Stimulated activated CD8-positive, alpha-beta memory T cell treated with anti-CD3 and anti-CD28 coated beads, Interleukin-4, amount 100 ng/mL, for 48 hours (primary cell): Measurements from ENCODE around the gene PCDHA12.
"Not testable (repeated sequence)": the region's sequence is repeated elsewhere in the genome, so short reads cannot be mapped to it uniquely, and the experiment has no call there.

Source experiments
- DNase-seq: peaks from one replicate; pipeline ENCODE4 v3.0.0-alpha.2; 2020

Gene PCDHA12

GRCh38 chr5:140857177-140857986 is 17.7 kb upstream of the PCDHA12 start:
- no peak for DNase-seq

DNA sequence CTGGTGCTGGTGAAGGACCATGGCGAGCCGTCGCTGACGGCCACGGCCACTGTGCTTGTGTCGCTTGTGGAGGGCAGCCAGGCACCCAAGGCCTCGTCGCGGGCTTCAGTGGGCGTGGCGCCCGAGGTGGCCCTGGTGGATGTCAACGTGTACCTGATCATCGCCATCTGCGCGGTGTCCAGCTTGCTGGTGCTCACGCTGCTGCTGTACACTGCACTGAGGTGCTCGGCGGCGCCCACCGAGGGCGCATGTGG is 17.2 kb upstream of the PCDHA12 start:
- no peak for DNase-seq

GRCh38 chr5:140862441-140863295 is 12.4 kb upstream of the PCDHA12 start:
- no peak for DNase-seq

- DNase-seq, result no peak
Measured at GRCh38 chr5:140868721-140869554, 6.2 kb upstream of the PCDHA12 start, which contains the start of gene PCDHA11. TSS of gene PCDHA11 (plus strand) at chr5:140868957. CDS start at chr5:140869104, 147 bp downstream.

DNA sequence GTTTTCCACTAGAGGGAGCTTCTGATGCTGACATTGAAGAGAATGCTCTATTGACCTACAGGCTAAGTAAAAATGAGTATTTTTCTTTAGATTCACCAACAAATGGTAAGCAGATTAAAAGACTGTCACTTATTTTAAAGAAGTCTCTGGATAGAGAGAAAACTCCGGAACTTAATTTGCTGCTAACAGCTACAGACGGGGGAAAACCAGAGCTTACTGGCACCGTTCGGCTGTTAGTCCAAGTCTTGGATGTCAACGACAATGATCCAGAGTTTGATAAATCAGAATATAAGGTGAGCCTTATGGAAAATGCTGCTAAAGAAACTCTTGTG is 5.6 kb upstream of the PCDHA12 start:
- DNase-seq, result no peak

DNA sequence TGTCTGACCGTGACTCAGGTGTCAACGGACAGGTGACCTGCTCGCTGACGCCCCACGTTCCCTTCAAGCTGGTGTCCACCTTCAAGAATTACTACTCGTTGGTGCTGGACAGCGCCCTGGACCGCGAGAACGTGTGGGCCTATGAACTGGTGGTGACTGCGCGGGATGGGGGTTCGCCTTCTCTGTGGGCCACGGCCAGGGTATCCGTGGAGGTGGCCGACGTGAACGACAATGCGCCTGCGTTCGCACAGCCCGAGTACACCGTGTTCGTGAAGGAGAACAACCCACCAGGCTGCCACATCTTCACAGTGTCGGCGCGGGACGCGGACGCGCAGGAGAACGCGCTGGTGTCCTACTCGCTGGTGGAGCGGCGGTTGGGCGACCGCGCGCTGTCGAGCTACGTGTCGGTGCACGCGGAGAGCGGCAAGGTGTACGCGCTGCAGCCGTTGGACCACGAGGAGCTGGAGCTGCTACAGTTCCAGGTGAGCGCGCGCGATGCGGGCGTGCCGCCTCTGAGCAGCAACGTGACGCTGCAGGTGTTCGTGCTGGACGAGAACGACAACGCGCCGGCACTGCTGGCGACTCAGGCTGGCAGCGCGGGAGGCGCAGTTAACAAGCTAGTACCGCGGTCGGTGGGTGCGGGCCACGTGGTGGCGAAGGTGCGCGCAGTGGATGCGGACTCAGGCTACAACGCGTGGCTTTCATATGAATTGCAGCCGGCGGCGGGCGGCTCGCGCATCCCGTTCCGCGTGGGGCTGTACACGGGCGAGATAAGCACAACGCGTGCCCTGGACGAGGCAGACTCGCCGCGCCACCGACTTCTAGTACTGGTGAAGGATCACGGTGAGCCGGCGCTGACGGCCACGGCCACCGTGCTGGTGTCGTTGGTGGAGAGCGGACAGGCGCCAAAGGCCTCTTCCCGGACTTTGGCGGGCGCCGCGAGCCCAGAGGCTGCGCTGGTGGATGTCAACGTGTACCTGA is 4.6 kb upstream of the PCDHA12 start:
- no peak for DNase-seq

DNA sequence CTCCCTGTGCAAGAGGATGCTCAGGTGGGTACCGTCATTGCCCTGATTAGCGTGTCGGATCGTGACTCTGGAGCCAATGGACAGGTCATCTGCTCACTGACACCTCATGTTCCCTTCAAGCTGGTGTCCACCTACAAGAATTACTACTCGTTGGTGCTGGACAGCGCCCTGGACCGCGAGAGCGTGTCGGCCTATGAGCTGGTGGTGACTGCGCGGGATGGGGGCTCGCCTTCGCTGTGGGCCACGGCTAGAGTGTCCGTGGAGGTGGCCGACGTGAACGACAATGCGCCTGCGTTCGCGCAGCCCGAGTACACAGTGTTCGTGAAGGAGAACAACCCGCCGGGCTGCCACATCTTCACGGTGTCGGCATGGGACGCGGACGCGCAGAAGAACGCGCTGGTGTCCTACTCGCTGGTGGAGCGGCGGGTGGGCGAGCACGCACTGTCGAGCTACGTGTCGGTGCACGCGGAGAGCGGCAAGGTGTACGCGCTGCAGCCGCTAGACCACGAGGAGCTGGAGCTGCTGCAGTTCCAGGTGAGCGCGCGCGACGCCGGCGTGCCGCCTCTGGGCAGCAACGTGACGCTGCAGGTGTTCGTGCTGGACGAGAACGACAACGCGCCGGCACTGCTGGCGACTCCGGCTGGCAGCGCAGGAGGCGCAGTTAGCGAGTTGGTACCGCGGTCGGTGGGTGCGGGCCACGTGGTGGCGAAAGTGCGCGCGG is 1.6 kb downstream of the PCDHA12 start:
- DNase-seq, result not testable (repeated sequence)

DNA sequence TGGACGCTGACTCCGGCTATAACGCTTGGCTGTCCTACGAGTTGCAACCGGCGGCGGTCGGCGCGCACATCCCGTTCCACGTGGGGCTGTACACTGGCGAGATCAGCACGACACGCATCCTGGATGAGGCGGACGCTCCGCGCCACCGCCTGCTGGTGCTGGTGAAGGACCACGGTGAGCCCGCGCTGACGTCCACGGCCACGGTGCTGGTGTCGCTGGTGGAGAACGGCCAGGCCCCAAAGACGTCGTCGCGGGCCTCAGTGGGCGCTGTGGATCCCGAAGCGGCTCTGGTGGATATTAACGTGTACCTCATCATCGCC is 2.1 kb downstream of the PCDHA12 start:
- no peak for DNase-seq

DNA sequence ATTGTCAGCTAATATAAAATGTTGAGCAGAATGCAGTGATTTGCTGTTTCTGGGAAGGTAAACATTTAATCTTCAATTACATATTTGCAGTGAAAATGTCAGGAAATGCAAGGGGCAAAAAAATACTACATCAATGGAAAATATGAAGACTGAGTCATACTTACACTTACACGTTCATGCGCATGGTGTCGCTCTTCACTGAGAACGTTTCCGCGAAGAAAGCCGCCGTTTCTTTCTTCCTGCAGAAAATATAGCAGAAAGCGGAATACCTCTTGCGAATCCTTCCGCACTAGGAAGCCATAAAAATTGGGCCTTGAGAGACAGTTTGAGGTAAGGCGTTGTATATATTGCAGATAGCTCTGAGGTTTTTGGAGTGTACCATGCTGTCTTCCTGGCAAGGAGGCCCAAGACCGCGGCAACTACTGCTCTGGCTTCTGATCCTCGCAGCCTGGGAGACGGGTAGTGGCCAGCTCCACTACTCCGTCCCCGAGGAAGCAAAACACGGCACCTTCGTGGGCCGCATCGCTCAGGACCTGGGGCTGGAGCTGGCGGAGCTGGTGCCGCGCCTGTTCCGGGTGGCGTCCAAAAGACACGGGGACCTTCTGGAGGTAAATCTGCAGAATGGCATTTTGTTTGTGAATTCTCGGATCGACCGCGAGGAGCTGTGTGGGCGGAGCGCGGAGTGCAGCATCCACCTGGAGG is 6.9 kb downstream of the PCDHA12 start, which contains the start of gene PCDHA13:
Gene PCDHA13, plus strand, starts transcription at position 236 of the 702 bp plus-strand sequence. Its CDS starts 145 bp downstream, at position 381.
- no peak for DNase-seq

- DNase-seq, result no peak
Measured at GRCh38 chr5:140882591-140882899, 7.4 kb downstream of the PCDHA12 start.

DNA sequence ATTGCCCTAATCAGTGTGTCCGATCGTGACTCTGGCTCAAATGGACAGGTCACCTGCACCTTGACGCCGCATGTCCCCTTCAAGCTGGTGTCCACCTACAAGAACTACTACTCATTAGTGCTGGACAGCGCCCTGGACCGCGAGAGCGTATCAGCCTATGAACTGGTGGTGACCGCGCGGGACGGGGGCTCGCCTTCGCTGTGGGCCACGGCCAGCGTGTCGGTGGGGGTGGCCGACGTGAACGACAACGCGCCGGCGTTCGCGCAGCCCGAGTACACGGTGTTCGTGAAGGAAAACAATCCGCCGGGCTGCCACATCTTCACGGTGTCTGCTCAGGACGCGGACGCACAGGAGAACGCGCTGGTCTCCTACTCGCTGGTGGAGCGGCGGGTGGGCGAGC is 8.3 kb downstream of the PCDHA12 start:
- DNase-seq, result no peak

GRCh38 chr5:140883927-140884697 is 9.0 kb downstream of the PCDHA12 start:
- no peak for DNase-seq

DNA sequence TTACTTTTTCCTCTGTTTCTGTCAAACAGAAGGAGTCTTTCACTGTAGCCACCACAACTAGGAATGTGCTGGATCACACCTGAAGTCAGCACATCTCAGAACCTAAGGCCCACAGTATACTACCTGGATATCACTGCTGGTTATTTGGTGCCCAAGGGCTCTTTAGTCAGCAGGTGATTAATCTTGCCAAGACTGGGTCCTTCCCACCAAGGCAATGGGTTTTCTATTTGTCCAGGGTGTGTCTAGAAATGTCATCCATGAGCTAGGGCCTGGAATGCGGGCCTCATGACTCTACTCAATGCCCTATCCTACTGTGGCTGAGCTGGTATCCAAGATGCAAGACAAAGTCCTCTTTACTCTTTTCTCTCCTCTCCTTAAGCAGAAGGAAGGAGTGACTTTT is 41.2 kb downstream of the PCDHA12 start:
- DNase-seq, result no peak

DNA sequence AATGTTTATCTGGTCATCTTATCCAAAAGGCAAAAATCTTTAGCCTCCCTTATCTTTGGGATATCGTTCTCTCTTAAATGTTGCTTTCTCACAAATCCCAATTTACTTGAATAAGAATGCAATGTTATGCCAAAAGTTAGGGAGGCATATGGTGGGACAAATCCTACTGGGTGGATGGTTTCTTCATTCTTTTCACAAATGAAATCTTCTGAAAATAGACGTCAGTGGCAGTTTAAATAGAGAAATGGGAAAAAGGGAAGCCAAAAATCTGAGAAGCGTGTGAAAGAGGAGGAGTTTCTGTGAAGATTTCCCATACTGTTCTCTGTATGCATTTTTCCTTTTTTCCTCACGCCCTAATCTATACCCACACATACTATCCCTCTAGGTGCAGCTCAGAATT is 48.5 kb downstream of the PCDHA12 start:
- DNase-seq, result no peak

GRCh38 chr5:140925806-140926442 is 50.8 kb downstream of the PCDHA12 start, which contains the start of gene PCDHAC1:
TSS of gene PCDHAC1 (plus strand) at chr5:140926299. CDS start at chr5:140926893, 594 bp downstream.
- DNase-seq, result no peak

- peak; percentile 54 for DNase-seq
Measured at GRCh38 chr5:140926443-140927227, 51.5 kb downstream of the PCDHA12 start.

DNA sequence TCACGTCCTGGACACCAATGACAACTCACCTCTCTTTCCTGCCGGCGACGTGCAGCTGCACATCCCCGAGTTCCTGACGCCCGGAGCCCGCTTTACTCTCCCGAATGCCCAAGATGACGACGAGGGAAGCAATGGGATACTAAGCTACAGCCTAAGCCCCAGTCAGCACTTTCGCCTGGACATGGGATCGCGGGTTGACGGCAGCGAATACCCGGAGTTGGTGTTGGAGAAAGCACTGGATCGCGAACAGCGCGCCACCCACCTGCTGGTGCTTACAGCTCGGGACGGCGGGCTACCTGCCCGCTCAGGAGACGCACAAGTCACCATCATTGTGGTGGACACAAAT is 52.1 kb downstream of the PCDHA12 start:
- no peak for DNase-seq
